HepG2 (cell line): ENCODE measurements around the gene GRIA3. TPM values are rescaled to one million over a fixed set of nuclear protein-coding genes. Genes with fewer than 3 reads are reported as not detected.

Source experiments
- ATAC-seq: fragments of 200-7000 bp; cut with Tn5 transposase; 3 replicates; pipeline ENCODE4 v1.9.1; 2020; ENCODE audit warnings: mild to moderate bottlenecking, moderate library complexity
- BruUV-seq: library from RNA; stranded (reverse); fragments of 400-500 nt; replicated peaks from 2 replicates; lab custom pipeline; 2021; lab: Mats Ljungman, UMichigan
- CTCF ChIA-PET: fragments of 300-600 bp; formaldehyde crosslinking; extraction: SDS; loops from one replicate; lab custom pipeline; 2021; ENCODE audit warnings: low total read pairs, inconsistent platforms, low intra/inter-chr PET ratio; lab: Yijun Ruan, JAX
- POLR2A ChIA-PET: fragments of 350-600 bp; sonication (Branson Sonifier 250); formaldehyde crosslinking; loops from one replicate; lab custom pipeline; 2020; ENCODE audit warnings: antibody characterized with exemption, inconsistent platforms; lab: Yijun Ruan, JAX
- DNase-seq: peaks from one replicate; pipeline ENCODE4 v3.0.0-alpha.2; 2015; ENCODE audit warnings: low spot score
- FAIRE-seq: peaks from 3 replicates; lab custom pipeline; 2011; peaks lifted over from hg19 to GRCh38; lab: Jason Lieb, UNC
- H2AFZ ChIP-seq: one replicate; pipeline ENCODE4 v1.6.1; 2011; ENCODE audit warnings: low read length, inconsistent platforms
- H3K27ac ChIP-seq: fragments of 300-600 bp; 3 replicates; pipeline ENCODE4 v1.8.0; 2011; ENCODE audit warnings: mixed run types, mild to moderate bottlenecking, mixed read lengths, low read length, inconsistent platforms; ENCODE audit not compliant: insufficient read depth; ENCODE audit errors: extremely low read length
- H3K27me3 ChIP-seq, 2 experiments: fragments of 200-600 bp in 1 of 2; 2 replicates in 1 of 2; 3 replicates in 1 of 2; pipeline versions ENCODE4 v1.6.0 to v1.8.0; 2011; ENCODE audit warnings: low read length in 2 of 2, mild to moderate bottlenecking in 2 of 2, moderate library complexity in 2 of 2, inconsistent platforms in 1 of 2; ENCODE audit not compliant: insufficient read depth in 2 of 2, control insufficient read depth in 1 of 2
- H3K36me3 ChIP-seq, 2 experiments: fragments of 200-600 bp in 1 of 2; replicated peaks in 1 of 2; 2 replicates in 1 of 2; 3 replicates in 1 of 2; pipeline versions ENCODE4 v1.5.1 to v1.8.0; 2011; ENCODE audit warnings: low read length in 2 of 2, inconsistent platforms in 1 of 2; ENCODE audit not compliant: insufficient read depth in 2 of 2, control insufficient read depth in 1 of 2
- H3K4me1 ChIP-seq: 2 replicates; pipeline ENCODE4 v1.5.1; 2012; ENCODE audit warnings: low read length, inconsistent platforms; ENCODE audit not compliant: insufficient read depth
- H3K4me2 ChIP-seq: 2 replicates; pipeline ENCODE4 v1.6.0; 2011; ENCODE audit warnings: low read depth, low read length, inconsistent platforms
- H3K4me3 ChIP-seq, 3 experiments: fragments of 200-600 bp in 1 of 3; sonication (generic), shearing (Covaris generic) in 1 of 3; replicated peaks in 1 of 3; 2 replicates each; pipeline ENCODE4 v1.5.1; 2011 to 2016; ENCODE audit warnings: low read length in 3 of 3, inconsistent platforms in 2 of 3, low read depth in 2 of 3, mild to moderate bottlenecking in 2 of 3, control low read depth in 1 of 3, mixed read lengths in 1 of 3; ENCODE audit not compliant: insufficient read depth in 1 of 3
- H3K79me2 ChIP-seq: one replicate; pipeline ENCODE4 v1.6.1; 2011; ENCODE audit warnings: low read length, inconsistent platforms; ENCODE audit not compliant: insufficient read depth
- H3K9ac ChIP-seq: 2 replicates; pipeline ENCODE4 v1.6.0; 2011; ENCODE audit warnings: mild to moderate bottlenecking, low read depth, low read length, inconsistent platforms; ENCODE audit not compliant: insufficient read depth
- H3K9me3 ChIP-seq: 2 replicates; pipeline ENCODE4 v1.5.1; 2012; ENCODE audit warnings: mild to moderate bottlenecking, low read length
- H4K20me1 ChIP-seq: 2 replicates; pipeline ENCODE4 v1.6.0; 2011; ENCODE audit warnings: inconsistent platforms, mild to moderate bottlenecking, low read length, moderate library complexity; ENCODE audit not compliant: insufficient read depth
- AHDC1 ChIP-seq: sonication (generic); formaldehyde crosslinking; IDR thresholded peaks from 2 replicates; pipeline ENCODE4 v1.5.1; 2020; ENCODE audit warnings: mild to moderate bottlenecking, missing genetic modification reagents, borderline replicate concordance
- HDAC2 ChIP-seq: sonication (generic); formaldehyde crosslinking; IDR thresholded peaks from 2 replicates; pipeline ENCODE4 v1.4.0; 2020; ENCODE audit warnings: missing genetic modification reagents
- MIER2 ChIP-seq: IDR thresholded peaks from 2 replicates; pipeline ENCODE4 v1.6.1; 2016; ENCODE audit warnings: missing biosample characterization, missing genetic modification reagents
- NRL ChIP-seq: sonication (generic); formaldehyde crosslinking; IDR thresholded peaks from 2 replicates; pipeline ENCODE4 v1.5.0; 2020; ENCODE audit warnings: missing genetic modification reagents, mild to moderate bottlenecking, moderate library complexity, borderline replicate concordance
- YEATS2 ChIP-seq: sonication (generic); formaldehyde crosslinking; IDR thresholded peaks from 2 replicates; pipeline ENCODE4 v1.4.0; 2020; ENCODE audit warnings: missing genetic modification reagents, borderline replicate concordance
- ZNF589 ChIP-seq: sonication (generic); formaldehyde crosslinking; conservative IDR thresholded peaks from 2 replicates; pipeline ENCODE4 v1.8.0; 2022; ENCODE audit warnings: mild to moderate bottlenecking, moderate library complexity, missing genetic modification reagents
- ZNF781 ChIP-seq: sonication (generic); formaldehyde crosslinking; IDR thresholded peaks from 2 replicates; pipeline ENCODE4 v1.5.1; 2020; ENCODE audit warnings: borderline replicate concordance, mild to moderate bottlenecking, missing genetic modification reagents; ENCODE audit errors: not compliant biosample characterization
- ZSCAN20 ChIP-seq: sonication (generic); formaldehyde crosslinking; IDR thresholded peaks from 2 replicates; pipeline ENCODE4 v1.4.0; 2020; ENCODE audit warnings: missing genetic modification reagents, mild to moderate bottlenecking, borderline replicate concordance
- WGBS: methylation state at CpG from one replicate; pipeline ENCODE4 v1.1.6; 2017; ENCODE audit warnings: low lambda C conversion rate; 5-methylcytosine and 5-hydroxymethylcytosine counted together
- in situ Hi-C: cut with HindIII; loops from 2 replicates; pipeline ENCODE4 v1.10.0; 2017; ENCODE audit warnings: low pct_unique_long_range_greater_than_20kb; ENCODE audit not compliant: extremely low pct_ligation_motif_present
- intact Hi-C: fragments of 100-400 bp; cut with micrococcal nuclease; formaldehyde crosslinking; loops from one replicate; pipeline ENCODE4 v1.10.0; 2022; ENCODE audit not compliant: unreplicated experiment
- polyA plus RNA-seq, 8 experiments: library from polyadenylated mRNA; depleted of rRNA in 3 of 8; stranded (reverse) in 7 of 8; unstranded in 1 of 8; fragments of >200 nt; fragmentation: Illumina TruSeq in 4 of 8; extraction: Trizol in 4 of 8; gene quantifications; 2 replicates each; pipeline versions ENCODE4 v1.2.1 to v1.2.3, GENCODE V29; 2011 to 2016; ENCODE audit warnings: low read depth in 4 of 8, missing spikeins in 1 of 8, mixed read lengths in 1 of 8; ENCODE audit not compliant: insufficient read depth in 1 of 8
- total RNA-seq, 5 experiments: library from RNA; depleted of rRNA; stranded (reverse); fragments of >200 nt; fragmentation: Illumina TruSeq; extraction: Trizol; gene quantifications; 2 replicates each; pipeline ENCODE4 v1.2.3, GENCODE V29; 2016; ENCODE audit warnings: low read depth in 1 of 5
- TF ChIP-seq, protein P1 (sequence below), 2 experiments: sonication (generic) in 1 of 2; formaldehyde crosslinking in 1 of 2; IDR thresholded peaks; 2 replicates each; pipeline versions ENCODE4 v1.4.0 to v1.6.1; 2016 to 2020; ENCODE audit warnings: borderline replicate concordance in 1 of 2, low read depth in 1 of 2, mild to moderate bottlenecking in 1 of 2, missing genetic modification reagents in 1 of 2
- TF ChIP-seq, protein P2 (sequence below): sonication (generic); formaldehyde crosslinking; conservative IDR thresholded peaks from 2 replicates; pipeline ENCODE4 v1.4.0; 2020; ENCODE audit warnings: missing genetic modification reagents

GRIA3 gene
- total and polyA plus RNA-seq, 2 of the 13 experiments (the other 11 are each of a cell fraction or from before 2014, with no cell fraction given): not detected

DNA sequence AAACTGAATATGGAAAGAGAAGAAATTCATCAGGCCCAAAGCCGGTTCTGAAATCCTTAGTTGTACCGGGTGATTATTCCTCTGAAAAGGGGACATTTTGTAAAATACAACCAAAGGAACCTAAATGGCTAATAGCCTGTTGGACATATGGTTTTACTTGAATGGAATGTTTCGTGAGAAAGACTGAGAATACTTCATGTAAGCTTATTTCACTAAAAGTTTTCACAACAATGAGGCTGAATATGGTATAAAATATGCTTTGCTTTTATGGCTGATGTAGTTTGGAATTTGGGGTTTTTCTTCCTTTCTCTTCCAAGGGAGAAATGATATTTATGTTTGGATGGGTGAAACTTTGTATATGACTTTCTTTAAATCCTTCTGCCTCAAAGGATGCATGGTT is 2.7 kb downstream of the GRIA3 start (continued):
- no peak for TF ChIP-seq AHDC1 (CRISPR knock-in tag)
- no peak for TF ChIP-seq YEATS2 (CRISPR knock-in tag)

GRCh38 chrX:123188081-123188480 is 4.0 kb downstream of the GRIA3 start:
- Histone ChIP-seq H2AFZ (no peak overlapping the region), H3K79me2 (no peaks in the 10 kb centered on the region), H3K27me3 (0 out of 5 replicates have a peak, but pooled peaks cover 0 to 5% of the 10 kb centered on the region in 2 experiments), H3K36me3 (no peaks in the 10 kb centered on the region), H3K4me2 (no peak overlapping the region), H3K9ac (no peak overlapping the region), H3K4me3 (no peak overlapping the region), H3K9me3 (no peaks in the 10 kb centered on the region), H3K27ac (no peak overlapping the region), H3K4me1 (no peaks in the 10 kb centered on the region), H4K20me1 (no peaks in the 10 kb centered on the region)
- in situ Hi-C loops (no loop called here), intact Hi-C loops (no loop called here)
- DNase-seq: no peak
- BruUV-seq: no TSS peak
- ChIA-PET POLR2A (no interaction called here), CTCF (no interaction called here)
- FAIRE-seq: no peak
- no peak for ATAC-seq
- 50% methylated on average over 1 of the region's 3 CpGs for WGBS
- TF ChIP-seq NRL (no peak), ZNF781 (CRISPR knock-in tag) (no peak), HDAC2 (CRISPR knock-in tag) (no peak), ZNF589 (CRISPR knock-in tag) (no peak), MIER2 (CRISPR knock-in tag) (no peak), ZSCAN20 (CRISPR knock-in tag) (no peak)
- TF ChIP-seq, protein P1, sequence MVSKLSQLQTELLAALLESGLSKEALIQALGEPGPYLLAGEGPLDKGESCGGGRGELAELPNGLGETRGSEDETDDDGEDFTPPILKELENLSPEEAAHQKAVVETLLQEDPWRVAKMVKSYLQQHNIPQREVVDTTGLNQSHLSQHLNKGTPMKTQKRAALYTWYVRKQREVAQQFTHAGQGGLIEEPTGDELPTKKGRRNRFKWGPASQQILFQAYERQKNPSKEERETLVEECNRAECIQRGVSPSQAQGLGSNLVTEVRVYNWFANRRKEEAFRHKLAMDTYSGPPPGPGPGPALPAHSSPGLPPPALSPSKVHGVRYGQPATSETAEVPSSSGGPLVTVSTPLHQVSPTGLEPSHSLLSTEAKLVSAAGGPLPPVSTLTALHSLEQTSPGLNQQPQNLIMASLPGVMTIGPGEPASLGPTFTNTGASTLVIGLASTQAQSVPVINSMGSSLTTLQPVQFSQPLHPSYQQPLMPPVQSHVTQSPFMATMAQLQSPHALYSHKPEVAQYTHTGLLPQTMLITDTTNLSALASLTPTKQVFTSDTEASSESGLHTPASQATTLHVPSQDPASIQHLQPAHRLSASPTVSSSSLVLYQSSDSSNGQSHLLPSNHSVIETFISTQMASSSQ (IDR thresholded peaks at IDR 0.05; ENCODE audit: low read depth): no peak
- TF ChIP-seq, protein P1 (CRISPR knock-in tag; IDR thresholded peaks at IDR 0.05; ENCODE audit: borderline replicate concordance): no peak
- TF ChIP-seq, protein P2, sequence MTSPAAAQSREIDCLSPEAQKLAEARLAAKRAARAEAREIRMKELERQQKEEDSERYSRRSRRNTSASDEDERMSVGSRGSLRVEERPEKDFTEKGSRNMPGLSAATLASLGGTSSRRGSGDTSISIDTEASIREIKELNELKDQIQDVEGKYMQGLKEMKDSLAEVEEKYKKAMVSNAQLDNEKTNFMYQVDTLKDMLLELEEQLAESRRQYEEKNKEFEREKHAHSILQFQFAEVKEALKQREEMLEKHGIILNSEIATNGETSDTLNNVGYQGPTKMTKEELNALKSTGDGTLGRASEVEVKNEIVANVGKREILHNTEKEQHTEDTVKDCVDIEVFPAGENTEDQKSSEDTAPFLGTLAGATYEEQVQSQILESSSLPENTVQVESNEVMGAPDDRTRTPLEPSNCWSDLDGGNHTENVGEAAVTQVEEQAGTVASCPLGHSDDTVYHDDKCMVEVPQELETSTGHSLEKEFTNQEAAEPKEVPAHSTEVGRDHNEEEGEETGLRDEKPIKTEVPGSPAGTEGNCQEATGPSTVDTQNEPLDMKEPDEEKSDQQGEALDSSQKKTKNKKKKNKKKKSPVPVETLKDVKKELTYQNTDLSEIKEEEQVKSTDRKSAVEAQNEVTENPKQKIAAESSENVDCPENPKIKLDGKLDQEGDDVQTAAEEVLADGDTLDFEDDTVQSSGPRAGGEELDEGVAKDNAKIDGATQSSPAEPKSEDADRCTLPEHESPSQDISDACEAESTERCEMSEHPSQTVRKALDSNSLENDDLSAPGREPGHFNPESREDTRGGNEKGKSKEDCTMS (CRISPR knock-in tag): no peak
